GM19043 (cell line): Measurements from ENCODE around the gene BBS4.
"Not testable (repeated sequence)": the region's sequence is repeated elsewhere in the genome, so short reads cannot be mapped to it uniquely, and the experiment has no call there.

Experiments
- ATAC-seq: cut with Tn5 transposase; IDR thresholded peaks from one replicate; pipeline ENCODE4 v1.9.1; 2021; ENCODE audit warnings: low read depth; ENCODE audit not compliant: unreplicated experiment

The BBS4 gene, protein sequence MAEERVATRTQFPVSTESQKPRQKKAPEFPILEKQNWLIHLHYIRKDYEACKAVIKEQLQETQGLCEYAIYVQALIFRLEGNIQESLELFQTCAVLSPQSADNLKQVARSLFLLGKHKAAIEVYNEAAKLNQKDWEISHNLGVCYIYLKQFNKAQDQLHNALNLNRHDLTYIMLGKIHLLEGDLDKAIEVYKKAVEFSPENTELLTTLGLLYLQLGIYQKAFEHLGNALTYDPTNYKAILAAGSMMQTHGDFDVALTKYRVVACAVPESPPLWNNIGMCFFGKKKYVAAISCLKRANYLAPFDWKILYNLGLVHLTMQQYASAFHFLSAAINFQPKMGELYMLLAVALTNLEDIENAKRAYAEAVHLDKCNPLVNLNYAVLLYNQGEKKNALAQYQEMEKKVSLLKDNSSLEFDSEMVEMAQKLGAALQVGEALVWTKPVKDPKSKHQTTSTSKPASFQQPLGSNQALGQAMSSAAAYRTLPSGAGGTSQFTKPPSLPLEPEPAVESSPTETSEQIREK

GRCh38 chr15:72685925-72686794 lies at the start of gene BBS4, which contains the start of gene HIGD2B:
Gene BBS4 (plus strand): TSS chr15:72686207. CDS start chr15:72686228, 21 bp downstream.
Gene HIGD2B (minus strand): TSS chr15:72686182. CDS start chr15:72676374, 9,808 bp downstream.
- peak; percentile 94 for ATAC-seq

DNA sequence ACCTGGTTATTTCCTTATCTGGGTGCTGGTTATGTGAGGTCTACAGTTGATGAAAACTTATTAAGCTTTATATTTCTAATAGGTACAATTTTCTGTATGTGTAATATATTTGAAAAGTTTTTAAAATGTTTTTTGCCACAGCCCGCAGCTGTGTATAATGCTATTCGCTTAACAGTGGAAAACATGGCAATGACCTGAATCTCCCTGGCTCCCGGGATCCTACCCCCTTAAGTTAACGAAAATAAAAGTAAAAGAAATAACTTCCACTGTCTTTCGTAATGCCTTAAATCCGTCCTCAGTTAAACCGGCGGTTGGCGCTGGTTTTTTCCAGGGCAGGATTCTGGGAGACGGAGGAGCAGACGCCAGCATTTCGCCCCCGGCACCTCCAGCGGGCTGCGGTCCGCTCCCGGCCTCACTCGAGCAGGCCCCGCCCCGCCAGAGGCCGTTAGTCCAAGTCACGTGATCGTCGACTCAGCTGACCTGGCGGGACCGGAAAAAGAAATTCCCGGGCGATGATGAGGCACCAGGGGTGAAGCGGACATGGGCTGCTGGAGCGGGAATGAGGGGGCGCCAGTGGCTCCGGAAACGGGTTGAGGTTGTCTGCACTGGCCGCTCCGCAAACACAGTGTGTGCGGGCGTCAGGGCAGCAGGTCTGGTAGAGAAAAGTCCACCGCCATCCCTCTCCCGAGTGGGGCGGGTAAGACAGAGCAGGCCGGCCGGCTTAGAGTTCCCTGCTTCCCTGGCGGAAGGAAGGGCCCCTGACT lies 49.3 kb upstream of the BBS4 start:
- ATAC-seq, result not testable (repeated sequence)

GRCh38 chr15:72639759-72640483 lies 46.1 kb upstream of the BBS4 start:
- not testable (repeated sequence) for ATAC-seq

DNA sequence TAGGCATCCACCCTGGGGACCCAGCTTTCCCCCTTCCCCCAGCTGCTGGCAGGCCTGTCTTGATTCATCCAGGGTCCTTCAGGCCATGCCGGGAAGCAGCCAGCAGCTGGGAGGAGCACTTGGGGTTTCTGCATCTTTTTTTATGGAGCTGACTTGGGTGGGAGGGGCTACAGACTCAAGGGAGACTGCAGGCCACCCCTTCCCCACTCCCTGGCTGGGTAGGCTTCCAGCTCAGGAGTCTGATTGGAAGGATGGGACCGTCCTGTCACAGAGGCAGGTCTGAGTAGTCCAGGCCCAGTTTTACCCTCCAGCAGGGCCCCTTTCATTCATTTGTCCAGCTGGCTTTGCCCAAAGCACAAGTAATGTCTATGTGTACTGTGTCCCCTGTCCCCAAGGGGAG lies 43.7 kb upstream of the BBS4 start:
- not testable (repeated sequence) for ATAC-seq

DNA sequence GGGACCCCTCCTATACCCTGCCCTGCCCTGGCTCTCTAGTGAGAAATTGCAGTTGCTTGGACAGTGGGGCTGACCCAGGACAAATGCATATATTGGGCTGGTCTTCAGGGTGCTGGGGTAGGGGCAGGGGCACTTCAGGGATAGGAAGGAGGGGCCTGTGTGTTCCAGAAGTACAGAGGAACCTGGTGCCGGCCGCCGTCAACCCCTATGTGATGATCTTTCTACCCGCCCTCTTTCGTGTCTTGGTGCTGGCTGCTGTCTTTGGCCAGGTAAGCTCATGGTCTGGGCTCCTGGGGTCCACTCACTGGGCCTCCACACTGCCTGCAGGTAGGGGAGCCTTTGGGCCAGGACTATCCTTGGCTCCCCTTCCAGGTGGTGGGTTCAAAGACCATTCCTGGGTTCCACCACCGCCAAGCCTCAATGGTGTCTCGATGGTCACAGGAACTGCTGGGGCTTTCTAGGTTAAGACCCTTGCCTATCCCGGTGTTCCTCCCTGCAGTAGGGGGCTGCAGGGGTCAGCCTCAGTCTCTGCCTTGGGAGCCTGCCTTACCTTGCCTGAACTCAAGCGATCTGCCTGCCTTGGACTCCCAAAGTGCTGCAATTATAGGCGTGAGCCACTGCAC lies 37.3 kb upstream of the BBS4 start:
- not testable (repeated sequence) for ATAC-seq

DNA sequence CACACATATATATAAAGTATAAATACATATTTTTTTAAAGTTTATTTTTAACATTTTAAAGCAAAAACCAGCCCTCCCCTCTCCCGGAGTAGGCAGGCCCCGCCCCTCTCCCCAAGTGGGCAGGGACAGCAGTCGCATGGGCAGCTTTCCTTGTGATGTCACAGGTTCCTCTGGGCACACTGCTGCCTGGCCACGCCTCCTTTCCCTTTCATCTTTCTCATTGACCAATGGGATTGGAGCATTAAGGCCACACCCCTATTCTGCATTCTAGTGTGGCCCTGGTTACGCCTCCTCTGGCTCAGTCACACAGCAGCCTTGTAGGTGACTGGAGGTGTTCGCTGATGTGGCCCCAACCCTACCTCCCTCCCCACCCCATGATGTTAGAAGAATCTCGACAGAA lies 31.6 kb upstream of the BBS4 start, which contains the start of gene GOLGA6B:
Gene GOLGA6B, plus strand, starts transcription at position 301 of the 400 bp plus-strand sequence. Its CDS starts 41 bp downstream, at position 342.
- ATAC-seq, result not testable (repeated sequence)

GRCh38 chr15:72656014-72656413 lies 30.0 kb upstream of the BBS4 start:
- ATAC-seq, result not testable (repeated sequence)

- not testable (repeated sequence) for ATAC-seq
Observed at GRCh38 chr15:72661081-72661480, 24.9 kb upstream of the BBS4 start.

GRCh38 chr15:72663931-72664330 lies 22.1 kb upstream of the BBS4 start:
- not testable (repeated sequence) for ATAC-seq

DNA sequence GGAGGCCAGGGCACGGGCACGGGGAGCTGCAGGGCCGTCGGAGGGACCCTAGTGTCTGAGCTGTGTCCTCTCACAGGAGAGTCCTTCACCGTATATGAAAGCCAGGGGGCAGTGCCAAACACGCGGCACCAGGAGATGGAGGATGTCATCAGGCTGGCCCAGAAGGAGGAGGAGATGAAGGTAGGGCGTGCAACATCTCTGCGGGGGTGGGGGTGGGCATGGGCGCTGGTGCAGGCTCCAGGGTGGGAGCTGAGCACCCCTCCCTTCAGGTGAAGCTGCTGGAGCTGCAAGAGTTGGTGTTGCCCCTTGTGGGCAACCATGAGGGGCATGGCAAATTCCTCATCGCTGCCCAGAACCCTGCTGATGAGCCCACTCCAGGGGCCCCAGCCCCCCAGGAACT lies 20.3 kb upstream of the BBS4 start:
- ATAC-seq, result not testable (repeated sequence)

DNA sequence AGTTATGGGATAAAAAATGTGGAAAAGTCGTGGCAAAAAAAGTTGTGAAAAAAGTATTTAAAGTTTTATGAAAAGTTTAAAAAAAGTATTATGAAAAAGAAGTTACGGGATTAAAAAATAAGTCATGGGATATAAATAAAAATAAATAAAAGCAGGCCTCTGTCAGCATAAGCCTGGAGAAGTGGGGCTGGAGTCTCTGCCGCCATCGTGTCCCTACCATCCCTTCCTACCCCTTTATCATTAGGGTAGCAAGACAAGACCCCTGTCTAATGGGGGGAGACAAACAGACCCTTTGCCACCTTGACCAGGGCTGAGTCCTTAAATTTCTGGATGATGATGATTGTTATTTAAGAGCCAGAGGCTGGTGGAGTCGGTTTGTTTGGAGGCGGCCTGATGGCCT lies 16.2 kb upstream of the BBS4 start:
- not testable (repeated sequence) for ATAC-seq

DNA sequence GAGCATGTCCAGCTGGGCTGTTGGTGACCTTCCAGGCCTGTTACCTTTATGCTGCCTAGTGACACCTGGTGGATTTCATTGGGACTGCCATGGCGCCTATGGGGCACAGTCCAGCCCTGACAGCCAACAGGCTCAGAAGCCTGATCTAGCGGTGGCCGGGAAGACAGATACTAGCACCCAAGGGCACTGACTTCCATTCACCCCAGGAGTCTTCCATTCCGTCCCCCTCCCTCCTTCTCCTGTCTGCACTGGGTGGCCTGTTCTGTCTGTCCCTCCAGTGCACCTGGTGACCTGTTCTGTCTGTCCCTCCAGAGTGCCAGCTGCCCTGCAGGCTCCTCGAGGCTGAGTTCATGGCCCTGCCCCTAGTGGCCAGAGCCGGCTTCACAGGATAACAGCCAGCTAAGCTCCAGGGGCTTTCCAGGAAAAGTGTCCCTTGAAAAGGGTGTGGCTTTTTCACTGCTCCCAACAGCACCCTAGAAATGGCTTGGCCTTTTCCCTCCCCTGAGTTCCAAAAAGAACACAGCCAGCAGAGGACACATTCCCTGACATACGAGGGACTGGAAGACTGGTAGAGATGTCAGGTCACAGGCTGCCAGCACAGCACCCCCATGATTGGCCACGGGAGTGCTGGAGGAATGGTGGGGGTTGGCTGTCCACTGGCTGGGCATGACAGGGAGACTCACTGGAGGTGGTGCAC lies 15.2 kb upstream of the BBS4 start:
- ATAC-seq, result not testable (repeated sequence)

DNA sequence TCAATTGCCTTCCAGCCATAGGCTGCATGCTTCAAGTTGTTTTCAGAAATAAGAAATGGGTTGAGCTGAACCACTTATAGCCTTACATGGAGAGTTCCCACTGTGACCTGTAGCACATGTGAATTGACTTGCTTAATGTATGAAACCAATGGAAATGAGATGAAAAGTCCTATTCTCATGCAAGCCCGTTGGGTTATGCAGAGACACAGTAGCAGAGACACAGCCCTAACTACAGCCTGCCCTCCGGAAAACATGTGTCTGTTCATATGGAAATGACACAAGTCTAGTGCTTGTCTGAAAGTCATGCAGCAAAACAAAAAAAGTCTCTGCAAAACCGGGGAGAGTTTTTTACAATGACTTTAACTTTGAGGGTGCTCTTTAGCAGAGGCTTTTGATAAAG lies 14.5 kb upstream of the BBS4 start:
- no peak for ATAC-seq

GRCh38 chr15:72676838-72677237 lies 9.2 kb upstream of the BBS4 start:
- ATAC-seq, result no peak

DNA sequence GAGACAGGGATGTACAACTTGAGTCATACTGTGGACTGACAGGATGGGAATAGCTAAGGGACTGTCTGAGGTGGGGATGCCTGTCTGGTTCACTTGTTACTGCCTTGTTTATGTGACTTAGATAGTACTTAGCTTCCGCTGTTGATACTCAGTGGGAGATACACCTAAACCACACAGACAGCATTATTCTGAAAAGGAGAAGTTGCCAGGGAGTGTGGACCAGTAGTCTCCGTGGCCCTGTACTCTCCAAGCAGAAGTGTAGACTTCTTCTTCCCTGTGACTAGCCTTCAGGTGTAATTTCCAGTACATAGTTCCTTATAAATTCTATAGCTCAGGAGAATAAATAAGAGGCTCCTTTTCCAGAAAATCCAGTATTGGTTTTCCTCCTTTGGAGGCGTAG lies 5.1 kb upstream of the BBS4 start:
- no peak for ATAC-seq

- no peak for ATAC-seq
Observed at GRCh38 chr15:72682772-72683171, 3.2 kb upstream of the BBS4 start.

DNA sequence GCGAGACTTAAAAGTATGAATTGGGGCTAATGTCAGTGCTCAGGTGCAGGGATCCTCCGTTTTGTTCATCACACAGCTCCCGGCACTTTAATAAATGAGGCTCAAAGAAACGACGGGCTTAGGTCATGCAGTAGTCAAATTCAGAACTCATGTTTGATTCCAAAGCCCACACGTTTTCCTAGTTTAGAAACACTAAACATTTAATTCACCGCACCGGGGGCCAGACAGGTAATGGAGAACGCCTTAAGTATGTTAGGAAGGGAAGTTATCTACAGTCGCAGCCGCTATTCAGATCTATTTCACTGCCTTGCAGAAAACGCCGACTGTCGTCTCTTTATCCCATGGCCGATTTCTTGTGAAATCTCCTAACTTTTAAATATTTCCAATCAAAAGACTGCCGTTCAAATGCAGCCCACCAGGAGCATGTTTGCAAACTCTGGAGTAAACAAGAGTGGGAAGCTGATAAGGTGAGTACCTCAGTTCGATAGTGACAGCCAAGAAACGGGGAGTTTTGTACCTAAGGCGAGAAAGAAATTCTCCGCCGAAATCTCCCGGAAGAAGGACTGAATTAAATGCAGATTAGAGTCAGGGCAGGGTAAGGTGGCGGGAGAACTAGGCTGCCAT lies 594 bp upstream of the BBS4 start:
- ATAC-seq, result no peak

GRCh38 chr15:72688697-72689096 lies 2.7 kb downstream of the BBS4 start:
- no peak for ATAC-seq
